ENCODE results near the gene SAMD13. TPM values are rescaled to one million over a fixed set of nuclear protein-coding genes. Genes with fewer than 3 reads are reported as not detected.

The SAMD13 gene
- total RNA-seq, 1 experiment from 2014 or later = 0.61 TPM

- no peak overlapping the region for H3K27ac ChIP-seq (ENCODE audit: insufficient read length, low read depth, low read length)
- no peak overlapping the region for H2BK15ac ChIP-seq (ENCODE audit: low read depth, low read length)
- H3K14ac ChIP-seq (ENCODE audit: insufficient read depth, low read length) = no peak overlapping the region
- no peak overlapping the region for H4K8ac ChIP-seq (replicated peaks; ENCODE audit: insufficient read length, low read depth, low read length)
- no peaks in the 10 kb centered on the region for H4K20me1 ChIP-seq (ENCODE audit: control insufficient read depth, insufficient read depth, insufficient read length)
- H4K91ac ChIP-seq (ENCODE audit: insufficient read length, low read depth, low read length) = no peak overlapping the region
- no peaks in the 10 kb centered on the region for H3K79me2 ChIP-seq (ENCODE audit: insufficient read depth, low read length)
- H3K4me3 Mint-ChIP-seq = no peak overlapping the region
- H3K4ac ChIP-seq (ENCODE audit: low read depth, low read length) = no peak overlapping the region
- H2BK12ac ChIP-seq (ENCODE audit: insufficient read length, low read depth, low read length) = no peak overlapping the region
- no peak overlapping the region for H3K27ac Mint-ChIP-seq
- peaks cover 3% of the 10 kb centered on the region in 2 experiments; a peak in 1 of 4 replicates for H3K4me1 Mint-ChIP-seq
- no peaks in the 10 kb centered on the region for H3K27me3 Mint-ChIP-seq (ENCODE audit: low read depth)
- no peak overlapping the region for H3K23ac ChIP-seq (ENCODE audit: insufficient read length, low read depth, low read length)
- no peaks in the 10 kb centered on the region for H3K36me3 Mint-ChIP-seq (ENCODE audit: insufficient read depth in 1 of 3, low read depth in 3 of 3)
- H3K18ac ChIP-seq (ENCODE audit: insufficient read length, low read depth, low read length) = no peak overlapping the region
- H3K9me3 Mint-ChIP-seq = no peaks in the 10 kb centered on the region
- H3K23me2 ChIP-seq (ENCODE audit: insufficient read length, low read depth, low read length, poor library complexity, severe bottlenecking) = no peaks in the 10 kb centered on the region
- H2BK5ac ChIP-seq (ENCODE audit: insufficient read length, low read length) = no peak overlapping the region
- DNase-seq = no peak
- no peaks in the 10 kb centered on the region for H3K27me3 ChIP-seq (ENCODE audit: insufficient read depth, low read length)
- no peak overlapping the region for H3K9ac ChIP-seq (ENCODE audit: extremely low read depth, insufficient read length, low read length)
- H2AK5ac ChIP-seq (ENCODE audit: insufficient read length, low read length) = no peak overlapping the region
- no peak for TF ChIP-seq CTCF (conservative IDR thresholded peaks at IDR 0.05)
- H3K4me2 ChIP-seq (ENCODE audit: insufficient read depth, insufficient read length, low read length) = no peak overlapping the region
- no peak overlapping the region for H2BK20ac ChIP-seq (ENCODE audit: low read depth, low read length, poor library complexity, severe bottlenecking)
- no peaks in the 10 kb centered on the region for H3K4me1 ChIP-seq (ENCODE audit: insufficient read depth, low read length)
- H4K5ac ChIP-seq (ENCODE audit: insufficient read length, low read depth, low read length) = no peak overlapping the region
- no peak overlapping the region for H2BK120ac ChIP-seq (ENCODE audit: low read depth, low read length, poor library complexity, severe bottlenecking)
- H2AFZ ChIP-seq (ENCODE audit: low read length) = no peak overlapping the region
- H3T11ph ChIP-seq (ENCODE audit: low read length) = no peak overlapping the region
- WGBS (ENCODE audit: extremely low coverage, insufficient read length, low lambda C conversion rate) = no CpG with 5 or more reads among the region's 3 CpGs
- no peaks in the 10 kb centered on the region for H3K9me3 ChIP-seq (ENCODE audit: control insufficient read depth, low read depth, low read length)
- no peak overlapping the region for H3K56ac ChIP-seq (ENCODE audit: insufficient read length, low read depth, low read length)
- H3K79me1 ChIP-seq (ENCODE audit: insufficient read depth, low read depth, low read length, poor library complexity, severe bottlenecking) = no peaks in the 10 kb centered on the region
These were observed 49.0 kb downstream of the SAMD13 start for GRCh38 chr1:84350550-84350949.
